G401 (cell line): Measurements from ENCODE around the gene CACNA2D1. TPM values are rescaled to one million over a fixed set of nuclear protein-coding genes. Genes with fewer than 3 reads are reported as not detected.

Experiments
- DNase-seq: peaks from one replicate; pipeline ENCODE4 v3.0.0-alpha.2; 2015; ENCODE audit warnings: low spot score
- in situ Hi-C: cut with HindIII; loops from 2 replicates; pipeline ENCODE4 v1.10.0; 2016; ENCODE audit warnings: low sequenced_read_pairs, mixed read lengths
- total RNA-seq: library from RNA; depleted of rRNA; stranded (reverse); fragments of >200 nt; shearing (Covaris generic); gene quantifications from 2 replicates; pipeline ENCODE4 v1.2.3, GENCODE V29; 2014

The CACNA2D1 gene
- total RNA-seq, 1 experiment from 2014 or later, result 1.4 TPM

- no peak for DNase-seq
- in situ Hi-C loops, result no loop called here
These were observed 234.3 kb downstream of the CACNA2D1 start for GRCh38 chr7:82209179-82209747.

GRCh38 chr7:82204694-82205093, 238.9 kb downstream of the CACNA2D1 start:
- DNase-seq, result peak; percentile 24
- in situ Hi-C loops, result no loop called here

GRCh38 chr7:82202965-82203364, 240.6 kb downstream of the CACNA2D1 start:
- in situ Hi-C loops, result no loop called here
- DNase-seq, result no peak

- DNase-seq, result no peak
- in situ Hi-C loops, result no loop called here
These were observed 241.5 kb downstream of the CACNA2D1 start for GRCh38 chr7:82202107-82202506.

- no peak for DNase-seq
- in situ Hi-C loops, result no loop called here
These were observed 243.0 kb downstream of the CACNA2D1 start for GRCh38 chr7:82200601-82201000.

- in situ Hi-C loops, result no loop called here
- DNase-seq, result no peak
These were observed 249.4 kb downstream of the CACNA2D1 start for GRCh38 chr7:82194016-82194643.

- no peak for DNase-seq
- in situ Hi-C loops, result no loop called here
These were observed 254.9 kb downstream of the CACNA2D1 start for GRCh38 chr7:82188636-82189035.

GRCh38 chr7:82185443-82185842, 258.1 kb downstream of the CACNA2D1 start:
- in situ Hi-C loops, result no loop called here
- DNase-seq, result no peak

GRCh38 chr7:82183634-82184033, 259.9 kb downstream of the CACNA2D1 start:
- DNase-seq, result no peak
- in situ Hi-C loops, result no loop called here

- in situ Hi-C loops, result no loop called here
- DNase-seq, result no peak
These were observed 264.3 kb downstream of the CACNA2D1 start for GRCh38 chr7:82179311-82179710.

GRCh38 chr7:82175319-82175718, 268.3 kb downstream of the CACNA2D1 start:
- in situ Hi-C loops, result no loop called here
- no peak for DNase-seq

GRCh38 chr7:82173400-82174021, 270.1 kb downstream of the CACNA2D1 start:
- in situ Hi-C loops, result no loop called here
- DNase-seq, result no peak

GRCh38 chr7:82172881-82173280, 270.7 kb downstream of the CACNA2D1 start:
- DNase-seq, result no peak
- in situ Hi-C loops, result no loop called here

- no peak for DNase-seq
- in situ Hi-C loops, result no loop called here
These were observed 271.6 kb downstream of the CACNA2D1 start for GRCh38 chr7:82172017-82172416.

GRCh38 chr7:82167558-82168314, 275.8 kb downstream of the CACNA2D1 start:
- in situ Hi-C loops, result no loop called here
- no peak for DNase-seq

GRCh38 chr7:82166260-82167015, 277.1 kb downstream of the CACNA2D1 start:
- in situ Hi-C loops, result no loop called here
- no peak for DNase-seq

GRCh38 chr7:82164813-82165212, 278.8 kb downstream of the CACNA2D1 start:
- no peak for DNase-seq
- in situ Hi-C loops, result no loop called here

- no peak for DNase-seq
- in situ Hi-C loops, result no loop called here
These were observed 279.2 kb downstream of the CACNA2D1 start for GRCh38 chr7:82164410-82164809.

- peak; percentile 40 for DNase-seq
- in situ Hi-C loops, result no loop called here
These were observed 280.0 kb downstream of the CACNA2D1 start for GRCh38 chr7:82163586-82163985.
